H9 (cell line): ENCODE measurements around the gene C17orf107. TPM values are rescaled to one million over a fixed set of nuclear protein-coding genes. Genes with fewer than 3 reads are reported as not detected.
A peak's percentile ranks its signal among the peaks of the same experiment; 100 is the strongest.

ENCODE experiments used
- DNase-seq: peaks from one replicate; pipeline ENCODE4 v3.0.0-alpha.2; 2017
- H2AFZ ChIP-seq: one replicate; pipeline ENCODE4 v1.6.1; 2013; ENCODE audit warnings: mild to moderate bottlenecking, low read length, control low read depth, moderate library complexity
- H2AK5ac ChIP-seq: 2 replicates; pipeline ENCODE4 v1.6.1; 2013; ENCODE audit warnings: low read length, control low read depth, mixed read lengths; ENCODE audit not compliant: insufficient read length
- H2BK120ac ChIP-seq: one replicate; pipeline ENCODE4 v1.6.1; 2013; ENCODE audit warnings: low read depth, mild to moderate bottlenecking, low read length, control low read depth, inconsistent platforms; ENCODE audit not compliant: poor library complexity, severe bottlenecking
- H2BK12ac ChIP-seq: 2 replicates; pipeline ENCODE4 v1.6.1; 2013; ENCODE audit warnings: low read length, control low read depth, mixed read lengths, low read depth; ENCODE audit not compliant: insufficient read length
- H2BK15ac ChIP-seq: 2 replicates; pipeline ENCODE4 v1.6.1; 2013; ENCODE audit warnings: low read depth, low read length, control low read depth
- H2BK20ac ChIP-seq: one replicate; pipeline ENCODE4 v1.6.1; 2013; ENCODE audit warnings: low read depth, mild to moderate bottlenecking, low read length, control low read depth, inconsistent platforms; ENCODE audit not compliant: poor library complexity, severe bottlenecking
- H2BK5ac ChIP-seq: 2 replicates; pipeline ENCODE4 v1.6.1; 2013; ENCODE audit warnings: low read length, control low read depth, mixed read lengths; ENCODE audit not compliant: insufficient read length
- H3K14ac ChIP-seq: 2 replicates; pipeline ENCODE4 v1.6.1; 2013; ENCODE audit warnings: low read length, control low read depth; ENCODE audit not compliant: insufficient read depth
- H3K18ac ChIP-seq: 2 replicates; pipeline ENCODE4 v1.6.1; 2013; ENCODE audit warnings: low read depth, mild to moderate bottlenecking, mixed read lengths, low read length, control low read depth; ENCODE audit not compliant: insufficient read length
- H3K23ac ChIP-seq: 2 replicates; pipeline ENCODE4 v1.6.1; 2013; ENCODE audit warnings: low read length, control low read depth, mixed read lengths, low read depth; ENCODE audit not compliant: insufficient read length
- H3K23me2 ChIP-seq: 2 replicates; pipeline ENCODE4 v1.6.1; 2013; ENCODE audit warnings: low read depth, mild to moderate bottlenecking, mixed read lengths, low read length, control low read depth; ENCODE audit not compliant: insufficient read length, poor library complexity, severe bottlenecking
- H3K27ac ChIP-seq: 2 replicates; pipeline ENCODE4 v1.5.1; 2013; ENCODE audit warnings: low read length, control low read depth, mixed read lengths, low read depth; ENCODE audit not compliant: insufficient read length
- H3K27me3 ChIP-seq: 2 replicates; pipeline ENCODE4 v1.6.1; 2013; ENCODE audit warnings: low read length, control low read depth, inconsistent platforms; ENCODE audit not compliant: insufficient read depth
- H3K4ac ChIP-seq: 2 replicates; pipeline ENCODE4 v1.6.1; 2013; ENCODE audit warnings: low read depth, mild to moderate bottlenecking, control low read depth, inconsistent platforms, low read length, moderate library complexity
- H3K4me1 ChIP-seq: 2 replicates; pipeline ENCODE4 v1.6.1; 2013; ENCODE audit warnings: low read length, control low read depth, inconsistent platforms; ENCODE audit not compliant: insufficient read depth
- H3K4me2 ChIP-seq: 2 replicates; pipeline ENCODE4 v1.6.1; 2013; ENCODE audit warnings: low read length, control low read depth, mixed read lengths; ENCODE audit not compliant: insufficient read length, insufficient read depth
- H3K56ac ChIP-seq: 2 replicates; pipeline ENCODE4 v1.6.1; 2013; ENCODE audit warnings: low read depth, mild to moderate bottlenecking, mixed read lengths, low read length, control low read depth; ENCODE audit not compliant: insufficient read length
- H3K79me1 ChIP-seq: 2 replicates; pipeline ENCODE4 v1.6.1; 2013; ENCODE audit warnings: low read depth, mild to moderate bottlenecking, moderate library complexity, low read length, control low read depth, inconsistent platforms; ENCODE audit not compliant: insufficient read depth, poor library complexity, severe bottlenecking
- H3K79me2 ChIP-seq: 2 replicates; pipeline ENCODE4 v1.6.1; 2013; ENCODE audit warnings: low read length, control low read depth, inconsistent platforms; ENCODE audit not compliant: insufficient read depth
- H3K9ac ChIP-seq: 2 replicates; pipeline ENCODE4 v1.6.1; 2013; ENCODE audit warnings: low read length, control low read depth, mixed read lengths; ENCODE audit not compliant: insufficient read length; ENCODE audit errors: extremely low read depth
- H3K9me3 ChIP-seq: one replicate; pipeline ENCODE4 v1.6.1; 2013; ENCODE audit warnings: low read depth, low read length, inconsistent platforms; ENCODE audit not compliant: control insufficient read depth
- H3T11ph ChIP-seq: one replicate; pipeline ENCODE4 v1.6.1; 2013; ENCODE audit warnings: mild to moderate bottlenecking, low read length, control low read depth, inconsistent platforms
- H4K20me1 ChIP-seq: one replicate; pipeline ENCODE4 v1.6.1; 2013; ENCODE audit not compliant: control insufficient read depth, insufficient read length, insufficient read depth
- H4K5ac ChIP-seq: 2 replicates; pipeline ENCODE4 v1.6.1; 2013; ENCODE audit warnings: low read depth, mild to moderate bottlenecking, mixed read lengths, low read length, control low read depth; ENCODE audit not compliant: insufficient read length
- H4K8ac ChIP-seq: replicated peaks from 2 replicates; pipeline ENCODE4 v1.6.1; 2013; ENCODE audit warnings: low read length, control low read depth, mixed read lengths, low read depth; ENCODE audit not compliant: insufficient read length
- H4K91ac ChIP-seq: 2 replicates; pipeline ENCODE4 v1.6.1; 2013; ENCODE audit warnings: low read depth, mild to moderate bottlenecking, moderate library complexity, mixed read lengths, low read length, control low read depth; ENCODE audit not compliant: insufficient read length
- H3K27ac Mint-ChIP-seq, 3 experiments: 2 replicates in 2 of 3; 3 replicates in 1 of 3; pipeline ENCODE4 v1.8.0; 2020 to 2021; ENCODE audit warnings: mixed read lengths in 3 of 3, mild to moderate bottlenecking in 1 of 3, moderate library complexity in 1 of 3
- H3K27me3 Mint-ChIP-seq: 2 replicates; pipeline ENCODE4 v1.8.0; 2021; ENCODE audit warnings: low read depth, mild to moderate bottlenecking, moderate library complexity, mixed read lengths
- H3K36me3 Mint-ChIP-seq, 3 experiments: 2 replicates in 2 of 3; 3 replicates in 1 of 3; pipeline ENCODE4 v1.8.0; 2020 to 2021; ENCODE audit warnings: low read depth in 3 of 3, mixed read lengths in 3 of 3; ENCODE audit not compliant: insufficient read depth in 1 of 3
- H3K4me1 Mint-ChIP-seq, 2 experiments: 2 replicates each; pipeline ENCODE4 v1.8.0; 2020; ENCODE audit warnings: mixed read lengths in 2 of 2
- H3K4me3 Mint-ChIP-seq, 2 experiments: 2 replicates in 1 of 2; 3 replicates in 1 of 2; pipeline ENCODE4 v1.8.0; 2020 to 2021; ENCODE audit warnings: mild to moderate bottlenecking in 2 of 2, mixed read lengths in 2 of 2, moderate library complexity in 1 of 2
- H3K9me3 Mint-ChIP-seq, 2 experiments: 2 replicates in 1 of 2; 3 replicates in 1 of 2; pipeline ENCODE4 v1.8.0; 2020; ENCODE audit warnings: mild to moderate bottlenecking in 2 of 2, mixed read lengths in 2 of 2, moderate library complexity in 1 of 2
- CTCF ChIP-seq: fragments of 200-600 bp; sonication (generic); conservative IDR thresholded peaks from 3 replicates; pipeline ENCODE4 v1.8.0; 2021; ENCODE audit warnings: antibody characterized with exemption, mild to moderate bottlenecking
- WGBS: extraction: QIAGEN DNeasy Blood & Tissue Kit; methylation state at CpG from one replicate; pipeline ENCODE4 v1.1.7; 2013; ENCODE audit warnings: missing lambda C conversion rate, low lambda C conversion rate, mixed read lengths; ENCODE audit not compliant: insufficient read length; ENCODE audit errors: extremely low coverage; 5-methylcytosine and 5-hydroxymethylcytosine counted together
- total RNA-seq: library from RNA; stranded (reverse); gene quantifications from 2 replicates; pipeline ENCODE4 v1.2.1, GENCODE V29; 2021

The C17orf107 gene
- total RNA-seq, 1 experiment from 2014 or later, result 4.4 TPM

GRCh38 chr17:4860651-4861050 is 38.7 kb upstream of the C17orf107 start:
- DNase-seq, result no peak
- no peak overlapping the region for H4K8ac ChIP-seq

More at GRCh38 chr17:4860651-4861050, 38.7 kb upstream of the C17orf107 start:
- no peak overlapping the region for H2BK15ac ChIP-seq
- Mint-ChIP-seq H3K27ac (peak overlapping the region in 1 of 3 experiments; percentile 78; a peak in 2 of 7 replicates), H3K36me3 (peaks cover 0 to 9% (median 0%) of the 10 kb centered on the region in 3 experiments; a peak in 4 of 7 replicates), H3K27me3 (no peaks in the 10 kb centered on the region), H3K4me3 (peak overlapping the region in 1 of 2 experiments; percentile 58; a peak in 2 of 5 replicates), H3K4me1 (peaks cover 46 to 48% of the 10 kb centered on the region in 2 experiments), H3K9me3 (no peaks in the 10 kb centered on the region)
- H2BK5ac ChIP-seq, result no peak overlapping the region
- H4K91ac ChIP-seq, result no peak overlapping the region
- H2BK12ac ChIP-seq, result no peak overlapping the region
- no peak overlapping the region for H3K23ac ChIP-seq
- H3K9ac ChIP-seq, result no peak overlapping the region
- no peak overlapping the region for H3K4ac ChIP-seq
- H3K9me3 ChIP-seq, result no peaks in the 10 kb centered on the region
- H3K27ac ChIP-seq, result no peak overlapping the region
- H4K5ac ChIP-seq, result no peak overlapping the region
- H3K18ac ChIP-seq, result no peak overlapping the region
- H3T11ph ChIP-seq, result no peak overlapping the region
- no peak overlapping the region for H2AFZ ChIP-seq
- H2AK5ac ChIP-seq, result no peak overlapping the region
- no peak overlapping the region for H2BK20ac ChIP-seq
- peaks cover 17% of the 10 kb centered on the region; the same call in 1 of the 2 replicates for H3K4me1 ChIP-seq
- H3K23me2 ChIP-seq, result no peaks in the 10 kb centered on the region
- no peaks in the 10 kb centered on the region for H3K27me3 ChIP-seq
- no peak overlapping the region for H3K56ac ChIP-seq
- no peak for TF ChIP-seq CTCF
- no peaks in the 10 kb centered on the region for H3K79me1 ChIP-seq
- H2BK120ac ChIP-seq, result no peak overlapping the region
- peak overlapping the region; percentile 43 for H3K4me2 ChIP-seq
- no peaks in the 10 kb centered on the region for H4K20me1 ChIP-seq
- H3K79me2 ChIP-seq, result no peaks in the 10 kb centered on the region
- 0 out of 2 replicates have a peak overlapping the region, but pooled peaks have one; percentile 31 for H3K14ac ChIP-seq
- WGBS, result no CpG with 5 or more reads among the region's 9 CpGs
